Neutrophil (primary cell): ENCODE data around the gene SNX24.
A peak's percentile ranks its signal among the peaks of the same experiment; 100 is the strongest.

Source experiments
- H3K27ac ChIP-seq: fragments of 200-600 bp; sonication (generic); 2 replicates; pipeline ENCODE4 v1.5.1; 2016; ENCODE audit warnings: mild to moderate bottlenecking, moderate library complexity
- H3K27me3 ChIP-seq: fragments of 200-600 bp; sonication (generic); 2 replicates; pipeline ENCODE4 v1.6.0; 2016; ENCODE audit warnings: mild to moderate bottlenecking
- H3K36me3 ChIP-seq: fragments of 200-600 bp; sonication (generic); 2 replicates; pipeline ENCODE4 v1.5.1; 2017
- H3K4me1 ChIP-seq, 2 experiments: fragments of 200-600 bp in 1 of 2; sonication (generic) in 1 of 2; 1 replicate in 1 of 2; 2 replicates in 1 of 2; pipeline versions ENCODE4 v1.5.1 to v1.6.1; 2013 to 2016; ENCODE audit warnings: low read depth in 1 of 2, low read length in 1 of 2, mild to moderate bottlenecking in 1 of 2, moderate library complexity in 1 of 2; ENCODE audit not compliant: control insufficient read depth in 1 of 2, insufficient read depth in 1 of 2
- H3K4me3 ChIP-seq, 2 experiments: fragments of 200-600 bp in 1 of 2; sonication (generic) in 1 of 2; 1 replicate in 1 of 2; 2 replicates in 1 of 2; pipeline ENCODE4 v1.5.1; 2013 to 2016; ENCODE audit warnings: low read depth in 1 of 2, low read length in 1 of 2, mild to moderate bottlenecking in 1 of 2, moderate library complexity in 1 of 2
- H3K9me3 ChIP-seq: fragments of 200-600 bp; sonication (generic); 2 replicates; pipeline ENCODE4 v1.5.1; 2016
- CTCF ChIP-seq: fragments of 200-600 bp; sonication (generic); IDR thresholded peaks from 2 replicates; pipeline ENCODE4 v1.5.1; 2016; ENCODE audit warnings: antibody characterized with exemption

Gene SNX24

GRCh38 chr5:123035360-123035917, 190.0 kb downstream of the SNX24 start:
- Histone ChIP-seq H3K4me1 (peaks cover 9 to 16% of the 10 kb centered on the region in 2 experiments), H3K9me3 (no peaks in the 10 kb centered on the region), H3K36me3 (no peaks in the 10 kb centered on the region), H3K4me3 (peak overlapping the region in 1 of 2 experiments; percentile 45), H3K27me3 (peaks cover 95% of the 10 kb centered on the region), H3K27ac (no peak overlapping the region)
- no peak for TF ChIP-seq CTCF

- Histone ChIP-seq H3K27ac (no peak overlapping the region), H3K4me1 (peaks cover 9 to 16% of the 10 kb centered on the region in 2 experiments), H3K9me3 (no peaks in the 10 kb centered on the region), H3K4me3 (peak overlapping the region; percentile 29 to 45), H3K36me3 (no peaks in the 10 kb centered on the region), H3K27me3 (peaks cover 100% of the 10 kb centered on the region)
- TF ChIP-seq CTCF, result no peak
Observed at GRCh38 chr5:123035918-123036390, 190.5 kb downstream of the SNX24 start.

GRCh38 chr5:123036391-123037103, 191.1 kb downstream of the SNX24 start, which contains the start of gene PPIC:
Gene PPIC, minus strand, starts transcription at chr5:123036725. Its CDS starts 100 bp downstream, at chr5:123036625.
- Histone ChIP-seq H3K27me3 (peaks cover 100% of the 10 kb centered on the region), H3K9me3 (no peaks in the 10 kb centered on the region), H3K36me3 (no peaks in the 10 kb centered on the region), H3K27ac (no peak within 1 kb of the TSS), H3K4me3 (peak within 1 kb of the TSS; percentile 29 to 45), H3K4me1 (peaks cover 9 to 16% of the 10 kb centered on the region in 2 experiments)
- TF ChIP-seq CTCF, result no peak

- peaks cover 9 to 16% of the 10 kb centered on the region in 2 experiments for H3K4me1 ChIP-seq
- H3K36me3 ChIP-seq, result no peaks in the 10 kb centered on the region
- peaks cover 100% of the 10 kb centered on the region for H3K27me3 ChIP-seq
- H3K9me3 ChIP-seq, result no peaks in the 10 kb centered on the region
- peak overlapping the region; percentile 29 to 45 for H3K4me3 ChIP-seq
- no peak overlapping the region for H3K27ac ChIP-seq
- TF ChIP-seq CTCF, result no peak
Observed at GRCh38 chr5:123037104-123037418, 191.6 kb downstream of the SNX24 start.

GRCh38 chr5:123039673-123040072, 194.3 kb downstream of the SNX24 start:
- no peak overlapping the region for H3K27ac ChIP-seq
- H3K4me3 ChIP-seq, result no peak overlapping the region
- no peak for TF ChIP-seq CTCF
- peaks cover 9 to 16% of the 10 kb centered on the region in 2 experiments for H3K4me1 ChIP-seq
- H3K36me3 ChIP-seq, result no peaks in the 10 kb centered on the region
- H3K9me3 ChIP-seq, result no peaks in the 10 kb centered on the region
- peaks cover 93% of the 10 kb centered on the region for H3K27me3 ChIP-seq
